Measurements from ENCODE around the gene P2RY8.

P2RY8 gene

GRCh38 chrX:1417921-1418771 lies 118.8 kb downstream of the P2RY8 start:
- no peak for DNase-seq (ENCODE audit: low read depth)

DNA sequence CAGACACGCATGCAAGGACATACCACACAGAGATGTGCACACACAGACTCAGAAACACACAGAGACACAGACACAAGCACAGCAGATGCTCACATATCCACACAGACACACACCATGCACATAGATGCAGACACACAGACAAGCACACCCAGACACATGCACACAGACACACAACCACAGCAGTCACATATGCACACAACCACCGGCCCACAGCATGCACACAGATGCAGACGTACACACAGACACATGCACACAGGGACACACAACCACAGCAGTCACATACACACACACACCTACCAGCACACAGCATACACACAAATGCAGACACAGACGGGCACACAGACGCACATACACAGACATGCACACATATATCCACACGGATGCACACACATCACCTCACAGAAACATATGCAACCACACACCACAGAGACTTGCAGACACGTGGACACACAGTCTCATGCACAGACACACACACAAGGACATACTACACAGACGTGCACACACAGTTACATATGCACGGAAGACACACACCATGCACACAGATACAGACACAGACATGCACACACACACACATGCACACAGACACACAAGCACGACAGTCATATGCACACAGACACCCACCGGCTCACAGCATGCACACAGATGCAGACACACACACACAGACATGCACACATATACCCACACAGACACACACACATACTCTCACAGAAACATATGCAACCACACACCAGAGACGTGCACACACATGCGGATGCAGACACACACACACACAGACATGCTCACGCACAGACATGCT lies 119.8 kb downstream of the P2RY8 start:
- no peak for DNase-seq (ENCODE audit: low read depth)

DNA sequence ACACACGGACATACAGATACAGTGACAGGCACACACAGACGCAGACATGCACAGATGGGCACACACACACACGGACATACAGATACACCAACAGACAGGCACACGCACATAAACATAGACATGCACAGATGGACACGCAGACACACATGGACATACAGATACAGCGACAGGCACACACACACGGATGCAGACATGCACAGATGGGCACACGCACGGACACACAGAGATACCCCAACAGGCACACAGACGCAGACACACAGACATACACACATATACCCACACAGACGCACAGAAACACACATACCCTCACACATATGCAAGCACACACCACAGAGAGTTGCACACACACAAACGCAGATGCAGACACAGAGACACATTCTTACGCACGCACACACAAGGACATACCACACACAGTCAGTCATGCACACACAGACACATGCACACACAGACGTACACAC lies 120.6 kb downstream of the P2RY8 start:
- DNase-seq (ENCODE audit: low read depth): no peak

All from stimulated activated CD8-positive, alpha-beta memory T cell treated with anti-CD3 and anti-CD28 coated beads, Interleukin-12 subunit alpha, Interleukin-12 subunit beta, amount 100 ng/mL, for 1 hour (primary cell).